Keratinocyte (primary cell): ENCODE measurements around the gene DLX2. TPM values are rescaled to one million over a fixed set of nuclear protein-coding genes. Genes with fewer than 3 reads are reported as not detected.
"Not testable (repeated sequence)": the region's sequence is repeated elsewhere in the genome, so short reads cannot be mapped to it uniquely, and the experiment has no call there.

Experiments used
- DNase-seq: peaks from one replicate; pipeline ENCODE4 v3.0.0-alpha.2; 2011; ENCODE audit warnings: low read depth, missing footprints, low spot score
- FAIRE-seq: peaks from 2 replicates; lab custom pipeline; 2011; peaks lifted over from hg19 to GRCh38; lab: Jason Lieb, UNC
- H2AFZ ChIP-seq: 2 replicates; pipeline ENCODE4 v1.6.0; 2012; ENCODE audit warnings: low read length, control low read depth, inconsistent platforms; ENCODE audit not compliant: control insufficient read depth
- H3K27ac ChIP-seq: 2 replicates; pipeline ENCODE4 v1.5.1; 2011; ENCODE audit warnings: low read length; ENCODE audit not compliant: control insufficient read depth, insufficient read depth
- H3K27me3 ChIP-seq: 3 replicates; pipeline ENCODE4 v1.6.0; 2011; ENCODE audit warnings: low read length; ENCODE audit not compliant: control insufficient read depth, insufficient read depth; ENCODE audit errors: extremely low read depth
- H3K36me3 ChIP-seq, 2 experiments: 2 replicates in 1 of 2; 3 replicates in 1 of 2; pipeline ENCODE4 v1.5.1; 2011; ENCODE audit warnings: low read length in 2 of 2, mild to moderate bottlenecking in 1 of 2; ENCODE audit not compliant: control insufficient read depth in 2 of 2, insufficient read depth in 2 of 2; ENCODE audit errors: extremely low read depth in 1 of 2
- H3K4me1 ChIP-seq: 3 replicates; pipeline ENCODE4 v1.5.1; 2011; ENCODE audit warnings: low read length; ENCODE audit not compliant: control insufficient read depth, insufficient read depth; ENCODE audit errors: extremely low read depth
- H3K4me2 ChIP-seq: 3 replicates; pipeline ENCODE4 v1.6.0; 2011; ENCODE audit warnings: low read depth, low read length; ENCODE audit not compliant: control insufficient read depth, insufficient read depth; ENCODE audit errors: extremely low read depth
- H3K4me3 ChIP-seq, 3 experiments: fragments of 200-600 bp in 1 of 3; sonication (generic) in 1 of 3; 2 replicates in 2 of 3; 3 replicates in 1 of 3; pipeline ENCODE4 v1.5.1; 2011 to 2016; ENCODE audit warnings: low read length in 3 of 3, mild to moderate bottlenecking in 3 of 3, control low read depth in 2 of 3, inconsistent platforms in 1 of 3, low read depth in 1 of 3, mixed read lengths in 1 of 3, mixed run types in 1 of 3, moderate library complexity in 1 of 3; ENCODE audit not compliant: control insufficient read depth in 2 of 3, insufficient read depth in 2 of 3; ENCODE audit errors: extremely low read depth in 1 of 3
- H3K79me2 ChIP-seq: 2 replicates; pipeline ENCODE4 v1.6.0; 2012; ENCODE audit warnings: low read length; ENCODE audit not compliant: control insufficient read depth, insufficient read depth
- H3K9ac ChIP-seq: 3 replicates; pipeline ENCODE4 v1.6.0; 2011; ENCODE audit warnings: low read length; ENCODE audit not compliant: control insufficient read depth, insufficient read depth; ENCODE audit errors: extremely low read depth
- H3K9me1 ChIP-seq: 3 replicates; pipeline ENCODE4 v1.6.0; 2011; ENCODE audit warnings: low read length; ENCODE audit not compliant: control insufficient read depth, insufficient read depth; ENCODE audit errors: extremely low read depth
- H3K9me3 ChIP-seq: 2 replicates; pipeline ENCODE4 v1.5.1; 2012; ENCODE audit warnings: low read depth, low read length; ENCODE audit not compliant: control insufficient read depth
- H4K20me1 ChIP-seq: 3 replicates; pipeline ENCODE4 v1.6.0; 2011; ENCODE audit warnings: low read length; ENCODE audit not compliant: control insufficient read depth, insufficient read depth; ENCODE audit errors: extremely low read depth
- EZH2 ChIP-seq: IDR thresholded peaks from one replicate; pipeline ENCODE4 v1.6.1; 2012; ENCODE audit warnings: inconsistent platforms, mild to moderate bottlenecking, low read length, moderate library complexity
- dilution Hi-C: fragments of 300-500 bp; cut with MboI; formaldehyde crosslinking; loops from one replicate; pipeline ENCODE4 v1.7.0; 2020; ENCODE audit warnings: low sequenced_read_pairs; ENCODE audit not compliant: extremely low pct_ligation_motif_present
- polyA plus RNA-seq, 5 experiments: library from polyadenylated mRNA; depleted of rRNA in 3 of 5; stranded (reverse) in 3 of 5; stranded (forward) in 1 of 5; unstranded in 1 of 5; fragments of >200 nt; gene quantifications; 1 replicate in 1 of 5; 2 replicates in 3 of 5; 3 replicates in 1 of 5; pipeline versions ENCODE4 v1.2.1 to v1.2.3, GENCODE V29; 2011 to 2012; ENCODE audit warnings: missing spikeins in 2 of 5, low read depth in 1 of 5, low replicate concordance in 1 of 5
- TF ChIP-seq, protein P1 (sequence below), 3 experiments: IDR thresholded peaks in 1 of 3; conservative IDR thresholded peaks in 1 of 3; optimal IDR thresholded peaks in 1 of 3; 2 replicates in 2 of 3; 3 replicates in 1 of 3; pipeline versions ENCODE3 to v1.5.1; 2011; ENCODE audit warnings: low read length in 3 of 3, mild to moderate bottlenecking in 3 of 3, moderate library complexity in 2 of 3, control low read depth in 1 of 3, inconsistent platforms in 1 of 3; ENCODE audit not compliant: insufficient read depth in 2 of 3; ENCODE audit errors: extremely low read depth in 1 of 3

Gene DLX2
- polyA plus RNA-seq, 1 donor (not counting 4 experiments of a cell fraction or from before 2014, with no cell fraction given), result 0.29 TPM

DNA sequence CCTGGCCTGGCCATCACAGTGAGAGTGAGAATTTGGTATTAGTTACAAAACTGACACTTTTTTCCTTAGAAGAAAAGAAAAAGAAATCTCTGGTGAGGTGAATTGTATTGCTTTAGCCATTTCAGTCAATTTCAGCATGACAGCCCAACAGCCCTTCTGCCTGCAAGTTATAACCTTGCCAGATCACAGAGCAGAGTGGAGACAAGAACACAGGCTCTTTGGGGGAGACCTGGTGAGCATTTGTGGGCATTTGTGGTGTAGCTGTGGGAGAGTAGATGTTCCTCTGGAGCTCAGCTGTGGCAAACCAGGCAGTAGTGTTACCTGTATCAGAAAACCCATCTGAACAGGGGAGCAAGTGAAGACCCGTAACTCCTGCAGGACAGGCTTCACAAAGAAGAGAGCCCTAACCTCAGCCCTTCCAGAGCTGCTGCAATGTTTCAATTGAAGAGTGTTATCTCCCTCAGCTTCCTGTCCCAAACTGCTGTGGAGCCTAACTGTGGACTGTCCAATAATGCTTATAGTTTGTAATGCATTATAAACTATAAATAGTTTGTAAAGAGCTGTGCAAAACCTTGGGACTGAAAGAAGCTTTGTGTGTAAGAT is 40.2 kb downstream of the DLX2 start:
- H3K27ac ChIP-seq, result no peak overlapping the region
- FAIRE-seq, result no peak

DNA sequence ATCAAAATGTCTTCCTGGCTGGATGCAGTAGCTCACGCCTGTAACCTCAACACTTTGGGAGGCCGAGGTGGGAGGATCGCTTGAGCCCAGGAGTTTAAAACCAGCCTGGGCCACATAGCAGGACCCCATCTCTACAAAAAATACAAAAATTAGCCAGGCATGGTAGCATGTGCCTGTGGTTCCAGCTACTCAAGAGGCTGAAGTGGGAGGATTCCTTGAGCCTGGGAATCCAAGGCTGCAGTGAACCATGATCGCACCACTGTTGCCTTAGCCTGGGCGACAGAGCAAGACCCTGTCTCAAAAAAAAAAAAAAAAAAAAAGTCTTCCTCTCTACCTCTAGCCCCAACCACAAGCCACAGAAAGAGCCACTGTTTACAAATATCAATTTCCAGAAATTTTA is 42.6 kb downstream of the DLX2 start:
- H3K27ac ChIP-seq, DNase-seq, H3K36me3 ChIP-seq, H3K27me3 ChIP-seq, H2AFZ ChIP-seq, H3K9me3 ChIP-seq, H3K9ac ChIP-seq, dilution Hi-C loops, H3K9me1 ChIP-seq, H3K79me2 ChIP-seq, H3K4me2 ChIP-seq, FAIRE-seq, H3K4me3 ChIP-seq, H3K4me1 ChIP-seq, H4K20me1 ChIP-seq: not testable (repeated sequence)

More for the DNA sequence above, 40.2 kb downstream of the DLX2 start:
- Histone ChIP-seq H4K20me1 (no peaks in the 10 kb centered on the region), H3K36me3 (no peaks in the 10 kb centered on the region), H3K9me1 (no peaks in the 10 kb centered on the region), H3K4me1 (no peaks in the 10 kb centered on the region), H3K9me3 (no peaks in the 10 kb centered on the region), H3K27me3 (no peaks in the 10 kb centered on the region), H2AFZ (no peak overlapping the region), H3K4me3 (no peak overlapping the region), H3K9ac (no peak overlapping the region), H3K79me2 (no peaks in the 10 kb centered on the region), H3K4me2 (no peak overlapping the region)
- dilution Hi-C loops, result no loop called here
- TF ChIP-seq, protein P1, sequence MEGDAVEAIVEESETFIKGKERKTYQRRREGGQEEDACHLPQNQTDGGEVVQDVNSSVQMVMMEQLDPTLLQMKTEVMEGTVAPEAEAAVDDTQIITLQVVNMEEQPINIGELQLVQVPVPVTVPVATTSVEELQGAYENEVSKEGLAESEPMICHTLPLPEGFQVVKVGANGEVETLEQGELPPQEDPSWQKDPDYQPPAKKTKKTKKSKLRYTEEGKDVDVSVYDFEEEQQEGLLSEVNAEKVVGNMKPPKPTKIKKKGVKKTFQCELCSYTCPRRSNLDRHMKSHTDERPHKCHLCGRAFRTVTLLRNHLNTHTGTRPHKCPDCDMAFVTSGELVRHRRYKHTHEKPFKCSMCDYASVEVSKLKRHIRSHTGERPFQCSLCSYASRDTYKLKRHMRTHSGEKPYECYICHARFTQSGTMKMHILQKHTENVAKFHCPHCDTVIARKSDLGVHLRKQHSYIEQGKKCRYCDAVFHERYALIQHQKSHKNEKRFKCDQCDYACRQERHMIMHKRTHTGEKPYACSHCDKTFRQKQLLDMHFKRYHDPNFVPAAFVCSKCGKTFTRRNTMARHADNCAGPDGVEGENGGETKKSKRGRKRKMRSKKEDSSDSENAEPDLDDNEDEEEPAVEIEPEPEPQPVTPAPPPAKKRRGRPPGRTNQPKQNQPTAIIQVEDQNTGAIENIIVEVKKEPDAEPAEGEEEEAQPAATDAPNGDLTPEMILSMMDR (optimal IDR thresholded peaks at IDR 0.05 in 1 of 3, IDR thresholded peaks at IDR 0.05 in 1 of 3, conservative IDR thresholded peaks at IDR 0.05 in 1 of 3; ENCODE audit: extremely low read depth in 1 of 3, insufficient read depth in 2 of 3, low read length in 3 of 3), result no peak
- TF ChIP-seq EZH2, result no peak
- DNase-seq, result no peak

DNA sequence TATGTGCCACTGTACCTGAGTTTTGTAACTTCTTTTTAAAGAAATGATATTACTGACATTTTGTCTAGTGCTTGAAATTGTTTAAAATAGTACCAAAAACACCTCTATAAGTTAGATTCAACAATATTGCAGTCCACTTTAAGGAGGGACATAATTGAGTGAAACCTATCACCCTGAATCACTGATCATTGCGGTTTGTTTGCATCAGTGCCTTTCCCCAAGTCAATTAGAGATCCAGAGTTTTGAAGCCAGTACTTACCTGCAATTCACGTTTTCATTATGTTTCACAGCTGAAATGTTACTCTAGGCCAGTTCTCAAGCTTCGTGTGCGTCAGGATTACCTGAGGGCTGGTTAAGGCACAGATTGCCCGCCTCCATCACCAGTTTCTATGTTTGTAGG is 44.0 kb downstream of the DLX2 start:
- H3K9me1 ChIP-seq, result no peaks in the 10 kb centered on the region
- no peaks in the 10 kb centered on the region for H3K9me3 ChIP-seq
- H3K4me2 ChIP-seq, result no peak overlapping the region
- H4K20me1 ChIP-seq, result no peaks in the 10 kb centered on the region
- H3K4me3 ChIP-seq, result no peak overlapping the region
- no peaks in the 10 kb centered on the region for H3K4me1 ChIP-seq
- no peak overlapping the region for H3K9ac ChIP-seq
- H3K27ac ChIP-seq, result no peak overlapping the region
- H3K27me3 ChIP-seq, result no peaks in the 10 kb centered on the region
- no peak for FAIRE-seq
- no peak overlapping the region for H2AFZ ChIP-seq
- dilution Hi-C loops, result no loop called here
- H3K79me2 ChIP-seq, result no peaks in the 10 kb centered on the region
- DNase-seq, result no peak
- TF ChIP-seq EZH2, result no peak
- TF ChIP-seq, protein P1 (optimal IDR thresholded peaks at IDR 0.05 in 1 of 3, IDR thresholded peaks at IDR 0.05 in 1 of 3, conservative IDR thresholded peaks at IDR 0.05 in 1 of 3; ENCODE audit: extremely low read depth in 1 of 3, insufficient read depth in 2 of 3, low read length in 3 of 3), result no peak
- no peaks in the 10 kb centered on the region for H3K36me3 ChIP-seq
